Measurements from ENCODE around the gene RGS9. TPM values are rescaled to one million over a fixed set of nuclear protein-coding genes. Genes with fewer than 3 reads are reported as not detected.

RGS9 gene
- total RNA-seq, 1 donor from 2014 or later: 8.7 TPM

GRCh38 chr17:65226227-65226626 lies 89.1 kb downstream of the RGS9 start:
- intact Hi-C loops (cut with DNase I): no loop called here

GRCh38 chr17:65227637-65228036 lies 90.5 kb downstream of the RGS9 start:
- no peak for TF ChIP-seq CTCF (IDR thresholded peaks at IDR 0.05)

More at GRCh38 chr17:65226227-65226626, 89.1 kb downstream of the RGS9 start:
- DNase-seq (no peak), ATAC-seq (no peak)
- Histone ChIP-seq H3K27ac (no peak overlapping the region), H3K36me3 (no peaks in the 10 kb centered on the region), H3K4me3 (no peak overlapping the region), H3K4me1 (peaks cover 16% of the 10 kb centered on the region), H3K27me3 (no peaks in the 10 kb centered on the region), H3K9me3 (no peaks in the 10 kb centered on the region)
- TF ChIP-seq CTCF (IDR thresholded peaks at IDR 0.05): no peak

GRCh38 chr17:65228287-65228686 lies 91.1 kb downstream of the RGS9 start:
- no peak for TF ChIP-seq CTCF (IDR thresholded peaks at IDR 0.05)
- Histone ChIP-seq H3K9me3 (no peaks in the 10 kb centered on the region), H3K27me3 (no peaks in the 10 kb centered on the region), H3K27ac (peak overlapping the region; percentile 47), H3K36me3 (no peaks in the 10 kb centered on the region), H3K4me3 (no peak overlapping the region), H3K4me1 (peaks cover 23% of the 10 kb centered on the region)
- ATAC-seq (no peak), DNase-seq (no peak)
- intact Hi-C loops (cut with DNase I): no loop called here

More at GRCh38 chr17:65227637-65228036, 90.5 kb downstream of the RGS9 start:
- H3K27me3 ChIP-seq: no peaks in the 10 kb centered on the region
- H3K9me3 ChIP-seq: no peaks in the 10 kb centered on the region
- ATAC-seq (no peak), DNase-seq (no peak)
- peaks cover 23% of the 10 kb centered on the region for H3K4me1 ChIP-seq
- no peak overlapping the region for H3K4me3 ChIP-seq
- intact Hi-C loops (cut with DNase I): no loop called here
- no peak overlapping the region for H3K27ac ChIP-seq
- H3K36me3 ChIP-seq: no peaks in the 10 kb centered on the region

GRCh38 chr17:65228734-65229620 lies 91.8 kb downstream of the RGS9 start:
- TF ChIP-seq CTCF (IDR thresholded peaks at IDR 0.05): no peak
- peak overlapping the region; percentile 47 for H3K27ac ChIP-seq
- no peaks in the 10 kb centered on the region for H3K36me3 ChIP-seq
- no peak for DNase-seq
- H3K4me1 ChIP-seq: peaks cover 23% of the 10 kb centered on the region
- H3K9me3 ChIP-seq: no peaks in the 10 kb centered on the region
- ATAC-seq: peak; percentile 62
- intact Hi-C loops (cut with DNase I): no loop called here
- no peak overlapping the region for H3K4me3 ChIP-seq
- H3K27me3 ChIP-seq: no peaks in the 10 kb centered on the region

GRCh38 chr17:65229621-65229995 lies 92.4 kb downstream of the RGS9 start:
- intact Hi-C loops (cut with DNase I): no loop called here
- H3K36me3 ChIP-seq: no peaks in the 10 kb centered on the region

More at GRCh38 chr17:65229621-65229995, 92.4 kb downstream of the RGS9 start:
- no peak for TF ChIP-seq CTCF (IDR thresholded peaks at IDR 0.05)
- DNase-seq (no peak), ATAC-seq (no peak)
- Histone ChIP-seq H3K27ac (no peak overlapping the region), H3K4me3 (no peak overlapping the region), H3K4me1 (peaks cover 23% of the 10 kb centered on the region), H3K9me3 (no peaks in the 10 kb centered on the region), H3K27me3 (no peaks in the 10 kb centered on the region)
